HepG2 (cell line): Measurements from ENCODE around the gene TRPM1. TPM values are rescaled to one million over a fixed set of nuclear protein-coding genes. Genes with fewer than 3 reads are reported as not detected.

Source experiments
- ATAC-seq: fragments of 200-7000 bp; cut with Tn5 transposase; 3 replicates; pipeline ENCODE4 v1.9.1; 2020; ENCODE audit warnings: mild to moderate bottlenecking, moderate library complexity
- BruUV-seq: library from RNA; stranded (reverse); fragments of 400-500 nt; replicated peaks from 2 replicates; lab custom pipeline; 2021; lab: Mats Ljungman, UMichigan
- CTCF ChIA-PET: fragments of 300-600 bp; formaldehyde crosslinking; extraction: SDS; loops from one replicate; lab custom pipeline; 2021; ENCODE audit warnings: low total read pairs, inconsistent platforms, low intra/inter-chr PET ratio; lab: Yijun Ruan, JAX
- POLR2A ChIA-PET: fragments of 350-600 bp; sonication (Branson Sonifier 250); formaldehyde crosslinking; loops from one replicate; lab custom pipeline; 2020; ENCODE audit warnings: antibody characterized with exemption, inconsistent platforms; lab: Yijun Ruan, JAX
- DNase-seq: peaks from one replicate; pipeline ENCODE4 v3.0.0-alpha.2; 2015; ENCODE audit warnings: low spot score
- FAIRE-seq: peaks from 3 replicates; lab custom pipeline; 2011; peaks lifted over from hg19 to GRCh38; lab: Jason Lieb, UNC
- H2AFZ ChIP-seq: one replicate; pipeline ENCODE4 v1.6.1; 2011; ENCODE audit warnings: low read length, inconsistent platforms
- H3K27ac ChIP-seq: fragments of 300-600 bp; 3 replicates; pipeline ENCODE4 v1.8.0; 2011; ENCODE audit warnings: mixed run types, mild to moderate bottlenecking, mixed read lengths, low read length, inconsistent platforms; ENCODE audit not compliant: insufficient read depth; ENCODE audit errors: extremely low read length
- H3K27me3 ChIP-seq, 2 experiments: fragments of 200-600 bp in 1 of 2; 2 replicates in 1 of 2; 3 replicates in 1 of 2; pipeline versions ENCODE4 v1.6.0 to v1.8.0; 2011; ENCODE audit warnings: low read length in 2 of 2, mild to moderate bottlenecking in 2 of 2, moderate library complexity in 2 of 2, inconsistent platforms in 1 of 2; ENCODE audit not compliant: insufficient read depth in 2 of 2, control insufficient read depth in 1 of 2
- H3K36me3 ChIP-seq, 2 experiments: fragments of 200-600 bp in 1 of 2; replicated peaks in 1 of 2; 2 replicates in 1 of 2; 3 replicates in 1 of 2; pipeline versions ENCODE4 v1.5.1 to v1.8.0; 2011; ENCODE audit warnings: low read length in 2 of 2, inconsistent platforms in 1 of 2; ENCODE audit not compliant: insufficient read depth in 2 of 2, control insufficient read depth in 1 of 2
- H3K4me1 ChIP-seq: 2 replicates; pipeline ENCODE4 v1.5.1; 2012; ENCODE audit warnings: low read length, inconsistent platforms; ENCODE audit not compliant: insufficient read depth
- H3K4me2 ChIP-seq: 2 replicates; pipeline ENCODE4 v1.6.0; 2011; ENCODE audit warnings: low read depth, low read length, inconsistent platforms
- H3K4me3 ChIP-seq, 3 experiments: fragments of 200-600 bp in 1 of 3; sonication (generic), shearing (Covaris generic) in 1 of 3; replicated peaks in 1 of 3; 2 replicates each; pipeline ENCODE4 v1.5.1; 2011 to 2016; ENCODE audit warnings: low read length in 3 of 3, inconsistent platforms in 2 of 3, low read depth in 2 of 3, mild to moderate bottlenecking in 2 of 3, control low read depth in 1 of 3, mixed read lengths in 1 of 3; ENCODE audit not compliant: insufficient read depth in 1 of 3
- H3K79me2 ChIP-seq: one replicate; pipeline ENCODE4 v1.6.1; 2011; ENCODE audit warnings: low read length, inconsistent platforms; ENCODE audit not compliant: insufficient read depth
- H3K9ac ChIP-seq: 2 replicates; pipeline ENCODE4 v1.6.0; 2011; ENCODE audit warnings: mild to moderate bottlenecking, low read depth, low read length, inconsistent platforms; ENCODE audit not compliant: insufficient read depth
- H3K9me3 ChIP-seq: 2 replicates; pipeline ENCODE4 v1.5.1; 2012; ENCODE audit warnings: mild to moderate bottlenecking, low read length
- H4K20me1 ChIP-seq: 2 replicates; pipeline ENCODE4 v1.6.0; 2011; ENCODE audit warnings: inconsistent platforms, mild to moderate bottlenecking, low read length, moderate library complexity; ENCODE audit not compliant: insufficient read depth
- KAT2B ChIP-seq: fragments of 150-350 bp; IDR thresholded peaks from 2 replicates; pipeline ENCODE4 v1.6.1; 2014; ENCODE audit warnings: low read depth, low read length, borderline replicate concordance
- RAD51 ChIP-seq: fragments of 450-650 bp; IDR thresholded peaks from 2 replicates; pipeline ENCODE4 v1.6.1; 2016; ENCODE audit warnings: borderline replicate concordance
- REST ChIP-seq, 2 experiments: IDR thresholded peaks; 2 replicates each; pipeline ENCODE4 v1.6.1; 2011 to 2012; ENCODE audit warnings: low read length in 2 of 2, borderline replicate concordance in 1 of 2, low read depth in 1 of 2, mild to moderate bottlenecking in 1 of 2, moderate library complexity in 1 of 2
- TCF12 ChIP-seq, 2 experiments: fragments of 450-650 bp in 1 of 2; sonication (generic) in 1 of 2; formaldehyde crosslinking in 1 of 2; IDR thresholded peaks; 2 replicates each; pipeline versions ENCODE4 v1.6.1 to v1.8.0; 2017 to 2022; ENCODE audit warnings: antibody characterized with exemption in 1 of 2, mild to moderate bottlenecking in 1 of 2, missing genetic modification reagents in 1 of 2, moderate library complexity in 1 of 2
- WGBS: methylation state at CpG from one replicate; pipeline ENCODE4 v1.1.6; 2017; ENCODE audit warnings: low lambda C conversion rate; 5-methylcytosine and 5-hydroxymethylcytosine counted together
- in situ Hi-C: cut with HindIII; loops from 2 replicates; pipeline ENCODE4 v1.10.0; 2017; ENCODE audit warnings: low pct_unique_long_range_greater_than_20kb; ENCODE audit not compliant: extremely low pct_ligation_motif_present
- intact Hi-C: fragments of 100-400 bp; cut with micrococcal nuclease; formaldehyde crosslinking; loops from one replicate; pipeline ENCODE4 v1.10.0; 2022; ENCODE audit not compliant: unreplicated experiment
- polyA plus RNA-seq, 8 experiments: library from polyadenylated mRNA; depleted of rRNA in 3 of 8; stranded (reverse) in 7 of 8; unstranded in 1 of 8; fragments of >200 nt; fragmentation: Illumina TruSeq in 4 of 8; extraction: Trizol in 4 of 8; gene quantifications; 2 replicates each; pipeline versions ENCODE4 v1.2.1 to v1.2.3, GENCODE V29; 2011 to 2016; ENCODE audit warnings: low read depth in 4 of 8, missing spikeins in 1 of 8, mixed read lengths in 1 of 8; ENCODE audit not compliant: insufficient read depth in 1 of 8
- total RNA-seq, 5 experiments: library from RNA; depleted of rRNA; stranded (reverse); fragments of >200 nt; fragmentation: Illumina TruSeq; extraction: Trizol; gene quantifications; 2 replicates each; pipeline ENCODE4 v1.2.3, GENCODE V29; 2016; ENCODE audit warnings: low read depth in 1 of 5

The TRPM1 gene
- total and polyA plus RNA-seq, 2 of the 13 experiments (the other 11 are each of a cell fraction or from before 2014, with no cell fraction given) = not detected

- in situ Hi-C loops = no loop called here
Observed at GRCh38 chr15:31017311-31017710, 84.2 kb downstream of the TRPM1 start.

More at GRCh38 chr15:31017311-31017710, 84.2 kb downstream of the TRPM1 start:
- no peaks in the 10 kb centered on the region for H3K36me3 ChIP-seq
- ATAC-seq = no peak
- H3K4me2 ChIP-seq = no peak overlapping the region
- H4K20me1 ChIP-seq = no peaks in the 10 kb centered on the region
- no peak overlapping the region for H3K4me3 ChIP-seq
- no peak for FAIRE-seq
- no peaks in the 10 kb centered on the region for H3K27me3 ChIP-seq
- intact Hi-C loops = no loop called here
- no peak overlapping the region for H3K9ac ChIP-seq
- no TSS peak for BruUV-seq
- ChIA-PET CTCF (no interaction called here), POLR2A (no interaction called here)
- no peaks in the 10 kb centered on the region for H3K79me2 ChIP-seq
- H2AFZ ChIP-seq = no peak overlapping the region
- DNase-seq = no peak
- TF ChIP-seq RAD51 (no peak), TCF12 (IDR thresholded peaks at IDR 0.05) (no peak), TCF12 (CRISPR knock-in tag; IDR thresholded peaks at IDR 0.05) (no peak), KAT2B (no peak), REST (IDR thresholded peaks at IDR 0.05; ENCODE audit: borderline replicate concordance in 1 of 2, low read depth in 1 of 2, low read length in 2 of 2) (no peak)
- no peak overlapping the region for H3K27ac ChIP-seq
- H3K4me1 ChIP-seq = peaks cover 17% of the 10 kb centered on the region
- peaks cover 6% of the 10 kb centered on the region for H3K9me3 ChIP-seq
- WGBS = 55% methylated on average over 1 of the region's 1 CpG
